Fibroblast of mammary gland (primary cell): ENCODE measurements around the gene CENATAC.
"Not testable (repeated sequence)": the region's sequence is repeated elsewhere in the genome, so short reads cannot be mapped to it uniquely, and the experiment has no call there.

Source experiments
- DNase-seq: peaks from one replicate; pipeline ENCODE4 v3.0.0-alpha.2; 2010; ENCODE audit warnings: low read depth
- H3K4me3 ChIP-seq: 2 replicates; pipeline ENCODE4 v1.5.1; 2011; ENCODE audit warnings: low read depth, mild to moderate bottlenecking, low read length, moderate library complexity; ENCODE audit not compliant: control insufficient read depth
- TF ChIP-seq, protein P1 (sequence below): conservative IDR thresholded peaks from 2 replicates; pipeline ENCODE4 v1.5.1; 2011; ENCODE audit warnings: low read depth, low read length, inconsistent platforms; ENCODE audit not compliant: control insufficient read depth, insufficient read depth

CENATAC gene

DNA sequence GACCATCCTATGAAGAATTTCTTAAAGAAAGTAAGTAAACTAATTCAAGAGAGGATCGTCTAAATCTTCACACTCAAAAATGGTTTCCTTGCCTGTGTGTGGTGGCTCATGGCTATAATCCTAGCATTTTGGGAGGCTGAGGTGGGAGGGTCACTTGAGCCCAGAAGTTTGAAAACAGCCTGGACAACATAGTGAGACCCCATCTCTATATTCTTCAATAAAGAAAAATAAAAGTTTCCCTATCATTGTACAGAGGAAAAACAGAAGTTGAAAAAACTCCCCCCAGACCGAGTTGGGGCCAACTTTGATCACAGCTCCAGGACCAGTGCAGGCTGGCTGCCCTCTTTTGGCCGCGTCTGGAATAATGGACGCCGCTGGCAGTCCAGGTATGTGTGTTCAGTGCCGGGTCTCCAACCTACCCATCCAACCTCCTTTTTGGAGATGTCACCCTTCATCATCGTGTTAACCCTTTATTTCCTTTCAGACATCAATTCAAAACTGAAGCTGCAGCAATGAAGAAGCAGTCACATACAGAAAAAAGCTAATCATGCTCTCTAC lies 17.2 kb downstream of the CENATAC start:
- no peak overlapping the region for H3K4me3 ChIP-seq
- no peak for DNase-seq
- TF ChIP-seq, protein P1, sequence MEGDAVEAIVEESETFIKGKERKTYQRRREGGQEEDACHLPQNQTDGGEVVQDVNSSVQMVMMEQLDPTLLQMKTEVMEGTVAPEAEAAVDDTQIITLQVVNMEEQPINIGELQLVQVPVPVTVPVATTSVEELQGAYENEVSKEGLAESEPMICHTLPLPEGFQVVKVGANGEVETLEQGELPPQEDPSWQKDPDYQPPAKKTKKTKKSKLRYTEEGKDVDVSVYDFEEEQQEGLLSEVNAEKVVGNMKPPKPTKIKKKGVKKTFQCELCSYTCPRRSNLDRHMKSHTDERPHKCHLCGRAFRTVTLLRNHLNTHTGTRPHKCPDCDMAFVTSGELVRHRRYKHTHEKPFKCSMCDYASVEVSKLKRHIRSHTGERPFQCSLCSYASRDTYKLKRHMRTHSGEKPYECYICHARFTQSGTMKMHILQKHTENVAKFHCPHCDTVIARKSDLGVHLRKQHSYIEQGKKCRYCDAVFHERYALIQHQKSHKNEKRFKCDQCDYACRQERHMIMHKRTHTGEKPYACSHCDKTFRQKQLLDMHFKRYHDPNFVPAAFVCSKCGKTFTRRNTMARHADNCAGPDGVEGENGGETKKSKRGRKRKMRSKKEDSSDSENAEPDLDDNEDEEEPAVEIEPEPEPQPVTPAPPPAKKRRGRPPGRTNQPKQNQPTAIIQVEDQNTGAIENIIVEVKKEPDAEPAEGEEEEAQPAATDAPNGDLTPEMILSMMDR = peak; percentile 9

DNA sequence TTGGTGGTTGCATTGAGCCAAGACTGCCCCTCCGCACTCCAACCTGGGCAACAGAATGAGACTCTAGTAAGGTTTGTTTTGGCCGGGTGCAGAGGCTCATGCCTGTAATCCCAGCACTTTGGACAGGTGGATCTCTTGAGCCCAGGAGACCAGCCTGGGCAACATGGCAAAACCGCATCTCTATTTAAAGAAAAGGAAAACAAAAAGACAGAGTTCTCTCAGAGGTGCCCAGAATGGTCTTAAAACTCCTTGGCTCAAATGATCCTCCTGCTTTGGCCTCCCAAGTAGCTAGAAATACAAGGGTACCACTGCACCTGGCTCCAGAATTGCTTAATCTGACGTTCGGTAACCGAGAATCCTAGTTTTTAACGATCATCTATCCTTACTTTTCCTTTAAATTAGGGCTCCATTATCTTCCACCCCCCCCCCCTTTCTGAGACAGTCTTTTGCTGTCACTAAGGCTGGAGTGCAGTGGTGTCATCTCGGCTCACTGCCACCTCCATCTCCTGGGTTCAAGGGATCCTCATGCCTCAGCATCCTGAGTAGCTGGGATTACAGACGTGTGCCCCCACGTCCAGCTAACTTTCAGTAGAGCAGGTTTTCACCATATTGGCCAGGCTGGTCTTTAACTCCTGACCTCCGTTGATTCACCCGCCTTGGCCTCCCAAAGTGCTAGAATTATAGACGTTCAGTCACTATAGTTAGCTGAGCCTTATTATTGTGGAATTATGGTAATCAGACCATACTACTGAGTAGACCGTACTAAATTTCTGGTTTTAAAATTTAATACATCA lies 18.5 kb downstream of the CENATAC start:
- TF ChIP-seq, protein P1 = no peak
- H3K4me3 ChIP-seq = peak overlapping the region; percentile 98
- DNase-seq = no peak

DNA sequence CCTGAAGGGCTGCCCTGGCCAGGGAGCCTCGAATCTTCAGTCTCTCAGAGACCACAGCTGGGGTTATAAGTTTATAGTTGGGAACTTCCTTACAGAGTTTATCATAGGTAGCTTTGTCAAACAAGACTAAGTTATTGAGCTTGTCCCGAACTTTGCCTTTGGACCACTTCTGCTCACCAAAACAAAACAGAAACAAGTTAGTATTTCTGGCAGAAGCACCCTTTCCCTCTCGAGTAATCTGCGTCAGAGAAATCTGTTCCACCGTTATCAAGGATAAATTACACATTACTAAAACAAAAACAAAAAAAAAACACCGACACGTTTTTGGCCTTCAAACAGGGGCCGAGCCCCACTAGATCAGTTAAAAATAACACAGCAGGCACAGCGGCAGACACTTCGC lies 19.4 kb downstream of the CENATAC start:
- DNase-seq = not testable (repeated sequence)
- H3K4me3 ChIP-seq = peak overlapping the region; percentile 98

DNA sequence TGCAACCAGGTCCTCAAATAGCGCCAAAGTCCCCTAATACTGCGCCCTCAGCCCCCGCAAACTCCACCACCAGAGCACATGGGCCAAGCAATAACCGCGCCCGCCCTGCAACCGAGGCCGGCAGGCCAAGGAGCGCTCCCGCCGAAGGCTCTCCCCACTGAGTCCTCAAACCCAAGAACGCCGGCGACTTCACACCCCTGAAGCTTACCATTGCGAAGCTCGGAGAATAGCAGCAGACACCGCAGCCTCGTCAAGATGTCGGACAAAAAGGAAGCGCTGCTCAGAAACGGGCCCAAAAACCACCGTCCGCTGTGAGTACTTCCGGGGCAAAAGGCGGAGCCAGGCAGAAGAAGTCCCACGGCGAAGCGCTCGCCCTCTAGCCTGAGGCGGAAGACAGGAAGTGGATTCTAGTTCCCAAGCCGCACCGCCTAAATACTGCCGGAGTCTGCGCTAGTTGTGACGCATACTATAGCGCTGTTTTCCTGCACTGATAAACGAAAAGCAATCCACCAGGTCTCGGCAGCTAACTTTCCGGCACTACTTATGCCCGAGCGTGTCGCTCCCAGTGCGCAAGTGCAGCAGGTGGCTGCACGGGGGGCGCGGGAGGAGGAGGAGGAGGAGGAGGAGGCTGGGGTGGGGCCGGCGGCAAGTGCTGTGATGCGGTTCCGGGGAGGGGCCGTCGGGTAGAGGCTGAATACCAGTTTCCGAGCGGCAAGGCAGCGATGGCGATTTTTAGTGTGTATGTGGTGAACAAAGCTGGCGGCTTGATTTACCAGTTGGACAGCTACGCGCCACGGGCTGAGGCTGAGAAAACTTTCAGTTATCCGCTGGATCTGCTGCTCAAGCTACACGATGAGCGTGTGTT lies 20.4 kb downstream of the CENATAC start, which contains the start of the genes RPS25 and TRAPPC4:
Gene RPS25, minus strand, starts transcription at position 270 of the 865 bp plus-strand sequence. Its CDS starts 59 bp downstream, at position 211.
Gene TRAPPC4, plus strand, starts transcription at position 693 of the 865 bp plus-strand sequence. Its CDS starts 30 bp downstream, at position 723.
- peak; percentile 95 for DNase-seq
- TF ChIP-seq, protein P1 = no peak
- peak within 1 kb of the TSS; percentile 98 for H3K4me3 ChIP-seq

DNA sequence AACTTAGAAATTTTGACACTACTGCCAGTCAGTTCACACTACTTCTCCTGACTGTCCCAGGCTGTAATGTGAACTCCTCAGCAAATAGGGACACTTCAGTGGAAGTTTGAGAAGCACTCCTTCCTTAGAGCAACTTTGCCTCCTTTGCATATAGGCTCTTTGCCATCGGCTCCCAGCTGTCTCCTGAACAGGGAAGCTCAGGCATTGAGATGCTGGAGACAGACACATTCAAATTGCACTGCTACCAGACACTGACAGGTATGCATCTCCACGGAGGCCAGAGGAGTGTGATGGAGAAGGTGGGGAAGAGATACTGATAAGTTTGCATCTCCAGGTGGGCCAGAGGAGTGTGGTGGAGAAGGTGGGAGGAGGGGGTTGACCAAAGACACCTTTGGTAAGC lies 22.1 kb downstream of the CENATAC start:
- DNase-seq = no peak
- H3K4me3 ChIP-seq = peak overlapping the region; percentile 98
- TF ChIP-seq, protein P1 = no peak

DNA sequence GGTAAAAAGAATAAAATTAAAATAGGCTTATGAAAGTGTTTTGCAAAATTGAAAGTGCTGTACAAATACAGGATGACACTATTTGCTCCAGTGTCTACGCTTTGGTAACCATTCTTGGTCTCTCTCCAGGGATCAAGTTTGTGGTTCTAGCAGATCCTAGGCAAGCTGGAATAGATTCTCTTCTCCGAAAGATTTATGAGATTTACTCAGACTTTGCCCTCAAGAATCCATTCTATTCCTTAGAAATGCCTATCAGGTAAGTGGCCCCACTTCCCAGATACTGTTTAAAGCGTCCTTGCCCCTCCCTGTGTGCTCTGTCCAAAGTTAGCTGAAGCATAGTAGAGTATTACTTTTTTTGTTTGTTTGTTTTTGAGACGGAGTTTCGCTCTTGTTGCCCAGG lies 23.7 kb downstream of the CENATAC start:
- no peak for DNase-seq
- no peak overlapping the region for H3K4me3 ChIP-seq
- TF ChIP-seq, protein P1 = no peak
